Measurements from ENCODE around the gene RBPMS2.

GRCh38 chr15:64766058-64766457 is 9.3 kb downstream of the RBPMS2 start:
- no peak for TF ChIP-seq CTCF (optimal IDR thresholded peaks at IDR 0.05 in 1 of 3, IDR thresholded peaks at IDR 0.05 in 1 of 3, conservative IDR thresholded peaks at IDR 0.05 in 1 of 3; ENCODE audit: extremely low read depth in 1 of 3, insufficient read depth in 2 of 3, low read length in 3 of 3)
- TF ChIP-seq EZH2 (IDR thresholded peaks at IDR 0.05; ENCODE audit: low read length): no peak

All from keratinocyte (primary cell).